Embryonic facial prominence (tissue), 1 donor: ENCODE measurements around the gene MYL7.

ENCODE experiments used
- DNase-seq: peaks from one replicate; pipeline ENCODE4 v3.0.0-alpha.2; 2016; ENCODE audit errors: extremely low spot score

Gene MYL7

GRCh38 chr7:44112231-44112996 is 28.7 kb downstream of the MYL7 start:
- no peak for DNase-seq

- no peak for DNase-seq
Observed at GRCh38 chr7:44111761-44112160, 29.4 kb downstream of the MYL7 start.

GRCh38 chr7:44110719-44111635 is 30.2 kb downstream of the MYL7 start:
- DNase-seq: no peak

- no peak for DNase-seq
Observed at GRCh38 chr7:44109991-44110390, 31.1 kb downstream of the MYL7 start.

GRCh38 chr7:44108768-44109750 is 32.1 kb downstream of the MYL7 start:
- DNase-seq: no peak

- no peak for DNase-seq
Observed at GRCh38 chr7:44107961-44108767, 33.0 kb downstream of the MYL7 start.

- no peak for DNase-seq
Observed at GRCh38 chr7:44107116-44107960, 33.8 kb downstream of the MYL7 start.

GRCh38 chr7:44106311-44107065 is 34.6 kb downstream of the MYL7 start:
- no peak for DNase-seq

GRCh38 chr7:44105832-44106231 is 35.3 kb downstream of the MYL7 start:
- DNase-seq: no peak

- DNase-seq: no peak
Observed at GRCh38 chr7:44104860-44105771, 36.0 kb downstream of the MYL7 start.

GRCh38 chr7:44103923-44104859 is 36.9 kb downstream of the MYL7 start, which contains the start of gene AEBP1:
AEBP1 (plus strand) TSS chr7:44104345; CDS start chr7:44104666, 321 bp downstream.
- no peak for DNase-seq

GRCh38 chr7:44103566-44103922 is 37.6 kb downstream of the MYL7 start:
- no peak for DNase-seq

- DNase-seq: no peak
Observed at GRCh38 chr7:44102846-44103565, 38.1 kb downstream of the MYL7 start.

- DNase-seq: no peak
Observed at GRCh38 chr7:44101966-44102845, 38.9 kb downstream of the MYL7 start.

- DNase-seq: no peak
Observed at GRCh38 chr7:44101303-44101965, 39.7 kb downstream of the MYL7 start.
